ENCODE data around the gene KLF5.

- TF ChIP-seq, protein P1, sequence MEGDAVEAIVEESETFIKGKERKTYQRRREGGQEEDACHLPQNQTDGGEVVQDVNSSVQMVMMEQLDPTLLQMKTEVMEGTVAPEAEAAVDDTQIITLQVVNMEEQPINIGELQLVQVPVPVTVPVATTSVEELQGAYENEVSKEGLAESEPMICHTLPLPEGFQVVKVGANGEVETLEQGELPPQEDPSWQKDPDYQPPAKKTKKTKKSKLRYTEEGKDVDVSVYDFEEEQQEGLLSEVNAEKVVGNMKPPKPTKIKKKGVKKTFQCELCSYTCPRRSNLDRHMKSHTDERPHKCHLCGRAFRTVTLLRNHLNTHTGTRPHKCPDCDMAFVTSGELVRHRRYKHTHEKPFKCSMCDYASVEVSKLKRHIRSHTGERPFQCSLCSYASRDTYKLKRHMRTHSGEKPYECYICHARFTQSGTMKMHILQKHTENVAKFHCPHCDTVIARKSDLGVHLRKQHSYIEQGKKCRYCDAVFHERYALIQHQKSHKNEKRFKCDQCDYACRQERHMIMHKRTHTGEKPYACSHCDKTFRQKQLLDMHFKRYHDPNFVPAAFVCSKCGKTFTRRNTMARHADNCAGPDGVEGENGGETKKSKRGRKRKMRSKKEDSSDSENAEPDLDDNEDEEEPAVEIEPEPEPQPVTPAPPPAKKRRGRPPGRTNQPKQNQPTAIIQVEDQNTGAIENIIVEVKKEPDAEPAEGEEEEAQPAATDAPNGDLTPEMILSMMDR (IDR thresholded peaks at IDR 0.05) = no peak
- no peak for TF ChIP-seq EP300 (IDR thresholded peaks at IDR 0.05)
These were observed 42.7 kb downstream of the KLF5 start for GRCh38 chr13:73101351-73102007.

All from ovary (tissue), 3 donors.